ENCODE data around the gene ARFGAP3.

DNA sequence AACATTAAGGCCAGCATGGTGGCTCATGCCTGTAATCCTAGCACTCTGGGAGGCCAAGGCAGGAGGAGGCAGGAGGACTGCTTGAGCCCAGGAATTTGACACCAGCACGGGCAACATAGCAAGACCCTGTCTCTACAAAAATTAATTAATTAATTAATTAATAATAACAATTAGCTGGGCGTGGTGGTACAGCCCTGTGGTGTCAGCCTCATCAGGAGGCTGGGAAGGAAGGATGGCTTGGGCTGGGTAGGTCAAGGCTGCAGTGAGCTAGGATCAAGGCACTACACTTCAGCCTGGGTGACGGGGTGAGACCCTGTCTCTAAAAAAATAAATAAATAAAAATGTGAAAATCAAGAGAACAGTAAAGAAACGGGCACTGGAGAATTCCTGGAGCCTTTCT is 1.4 kb downstream of the ARFGAP3 start:
- TF ChIP-seq, protein P1, sequence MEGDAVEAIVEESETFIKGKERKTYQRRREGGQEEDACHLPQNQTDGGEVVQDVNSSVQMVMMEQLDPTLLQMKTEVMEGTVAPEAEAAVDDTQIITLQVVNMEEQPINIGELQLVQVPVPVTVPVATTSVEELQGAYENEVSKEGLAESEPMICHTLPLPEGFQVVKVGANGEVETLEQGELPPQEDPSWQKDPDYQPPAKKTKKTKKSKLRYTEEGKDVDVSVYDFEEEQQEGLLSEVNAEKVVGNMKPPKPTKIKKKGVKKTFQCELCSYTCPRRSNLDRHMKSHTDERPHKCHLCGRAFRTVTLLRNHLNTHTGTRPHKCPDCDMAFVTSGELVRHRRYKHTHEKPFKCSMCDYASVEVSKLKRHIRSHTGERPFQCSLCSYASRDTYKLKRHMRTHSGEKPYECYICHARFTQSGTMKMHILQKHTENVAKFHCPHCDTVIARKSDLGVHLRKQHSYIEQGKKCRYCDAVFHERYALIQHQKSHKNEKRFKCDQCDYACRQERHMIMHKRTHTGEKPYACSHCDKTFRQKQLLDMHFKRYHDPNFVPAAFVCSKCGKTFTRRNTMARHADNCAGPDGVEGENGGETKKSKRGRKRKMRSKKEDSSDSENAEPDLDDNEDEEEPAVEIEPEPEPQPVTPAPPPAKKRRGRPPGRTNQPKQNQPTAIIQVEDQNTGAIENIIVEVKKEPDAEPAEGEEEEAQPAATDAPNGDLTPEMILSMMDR (IDR thresholded peaks at IDR 0.05; ENCODE audit: low read length), result no peak
- TF ChIP-seq EZH2 (optimal IDR thresholded peaks at IDR 0.05; ENCODE audit: low read depth, low read length) (no peak), EZH2phosphoT487 (IDR thresholded peaks at IDR 0.05; ENCODE audit: low read length) (no peak)

All from MM.1S (cell line).